Right lobe of liver (tissue), 6 donors: Measurements from ENCODE around the gene TIPIN. TPM values are rescaled to one million over a fixed set of nuclear protein-coding genes. Genes with fewer than 3 reads are reported as not detected.
A peak's percentile ranks its signal among the peaks of the same experiment; 100 is the strongest.

Source experiments
- ATAC-seq, 4 donors: fragments of 200-7000 bp; cut with Tn5 transposase; one replicate each; pipeline ENCODE4 v1.9.1; 2020; ENCODE audit warnings: mild to moderate bottlenecking in 4 of 4, moderate library complexity in 4 of 4
- DNase-seq, 3 donors: peaks; one replicate each; pipeline ENCODE4 v3.0.0-alpha.2; 2020
- H3K27ac ChIP-seq, 3 donors: fragments of 200-600 bp; one replicate each; pipeline ENCODE4 v1.8.0; 2022
- H3K27me3 ChIP-seq, 2 donors: fragments of 200-600 bp; one replicate each; pipeline ENCODE4 v1.8.0; 2022
- H3K36me3 ChIP-seq, 4 donors: fragments of 200-600 bp; sonication (generic) in 1 of 4; one replicate each; pipeline versions ENCODE4 v1.5.1 to v1.8.0; 2017 to 2022; ENCODE audit warnings: control low read depth in 1 of 4
- H3K4me1 ChIP-seq, 4 donors: fragments of 200-600 bp; sonication (generic) in 1 of 4; one replicate each; pipeline versions ENCODE4 v1.5.1 to v1.8.0; 2017 to 2022; ENCODE audit warnings: control low read depth in 1 of 4
- H3K4me3 ChIP-seq, 3 donors: fragments of 200-600 bp; one replicate each; pipeline ENCODE4 v1.8.0; 2022
- H3K9me3 ChIP-seq, 4 donors: fragments of 200-600 bp; sonication (generic) in 1 of 4; one replicate each; pipeline versions ENCODE4 v1.5.1 to v1.8.0; 2017 to 2022; ENCODE audit warnings: control low read depth in 1 of 4
- CTCF ChIP-seq, 4 donors: fragments of 200-600 bp in 3 of 4; fragments of 450-650 bp in 1 of 4; IDR thresholded peaks; one replicate each; pipeline versions ENCODE4 v1.5.1 to v1.8.0; 2016 to 2022; ENCODE audit warnings: antibody characterized with exemption in 4 of 4, mild to moderate bottlenecking in 2 of 4
- POLR2A ChIP-seq: fragments of 450-650 bp; IDR thresholded peaks from one replicate; pipeline ENCODE4 v1.6.1; 2017; ENCODE audit warnings: antibody characterized with exemption, mild to moderate bottlenecking
- WGBS: methylation state at CpG from one replicate; pipeline ENCODE4 v1.1.6; 2018; ENCODE audit warnings: low coverage, low lambda C conversion rate; ENCODE audit not compliant: insufficient coverage; ENCODE audit errors: missing lambda C conversion rate; 5-methylcytosine and 5-hydroxymethylcytosine counted together
- intact Hi-C, 2 donors: fragments of 100-400 bp; cut with DNase I; formaldehyde crosslinking; loops; one replicate each; pipeline versions ENCODE4 v1.11.2 to v1.14.1; 2022
- total RNA-seq, 6 experiments: library from RNA; depleted of rRNA in 2 of 6; stranded (reverse); fragments of >200 nt in 2 of 6; fragmentation: NEBNext Ultra II Directional in 3 of 6; extraction: Animal tissue kit (Norgen Biotek cat#: 25700) in 3 of 6; gene quantifications; one replicate each; pipeline versions ENCODE4 v1.1.0 to v1.2.4, GENCODE V29; 2016 to 2023
- donor health status: DM: no; HTN: yes; CAD: no.
- donor health status: DM: no; HTN: no; CAD: no.
- donor health status: DM: no; HTN: no; CAD: no.
- donor health status: DM: no; HTN: yes; CAD: no.
- donor health status: DM: no; HTN: yes; CAD: no.

The TIPIN gene
- total RNA-seq, 6 experiments from 2014 or later = 2.4 to 5.1 (median 2.9) TPM

GRCh38 chr15:66390678-66391077 is 34.2 kb upstream of the TIPIN start:
- intact Hi-C loops = no loop called here
- Histone ChIP-seq H3K36me3 (no peaks in the 10 kb centered on the region), H3K4me1 (peaks cover 0 to 24% (median 4%) of the 10 kb centered on the region in 4 donors), H3K27ac (no peak overlapping the region), H3K9me3 (no peaks in the 10 kb centered on the region), H3K4me3 (no peak overlapping the region), H3K27me3 (no peaks in the 10 kb centered on the region)
- no peak for TF ChIP-seq POLR2A
- no peak for TF ChIP-seq CTCF (IDR thresholded peaks at IDR 0.05)
- DNase-seq (no peak), ATAC-seq (no peak)
- 50% methylated on average over 1 of the region's 1 CpG for WGBS

- intact Hi-C loops = loop anchor here (10.0 kb wide), 1 partner anchor 105 kb away; the partner anchor contains the start of gene SNAPC5 (in 2 of the 2)
- Histone ChIP-seq H3K27ac (no peak overlapping the region), H3K27me3 (no peaks in the 10 kb centered on the region), H3K9me3 (no peaks in the 10 kb centered on the region), H3K36me3 (no peaks in the 10 kb centered on the region), H3K4me1 (peaks cover 0 to 25% (median 4%) of the 10 kb centered on the region in 4 donors), H3K4me3 (no peak overlapping the region)
- ATAC-seq (no peak), DNase-seq (no peak)
- TF ChIP-seq POLR2A = no peak
- TF ChIP-seq CTCF (IDR thresholded peaks at IDR 0.05) = no peak
These were observed 33.4 kb upstream of the TIPIN start for GRCh38 chr15:66389859-66390381.

- intact Hi-C loops = loop anchor here (10.0 kb wide), 1 partner anchor 106 kb away; the partner anchor contains the start of gene SNAPC5 (in 2 of the 2)
- 86% methylated on average over 13 of the region's 14 CpGs for WGBS
These were observed 32.8 kb upstream of the TIPIN start for GRCh38 chr15:66389098-66389858.

GRCh38 chr15:66388576-66388975 is 32.1 kb upstream of the TIPIN start:
- TF ChIP-seq CTCF (IDR thresholded peaks at IDR 0.05) (no peak), POLR2A (no peak)
- Histone ChIP-seq H3K27ac (no peak overlapping the region), H3K36me3 (no peaks in the 10 kb centered on the region), H3K27me3 (no peaks in the 10 kb centered on the region), H3K4me1 (peaks cover 0 to 25% (median 4%) of the 10 kb centered on the region in 4 donors), H3K4me3 (peak overlapping the region in 1 of 3 donors; percentile 88), H3K9me3 (no peaks in the 10 kb centered on the region)
- intact Hi-C loops = loop anchor here (10.0 kb wide), 1 partner anchor 106 kb away; the partner anchor contains the start of gene SNAPC5 (in 2 of the 2)
- ATAC-seq = no peak
- DNase-seq = no peak
- 59% methylated on average over 3 of the region's 5 CpGs for whole genome bisulfite sequencing

More at GRCh38 chr15:66389098-66389858, 32.8 kb upstream of the TIPIN start:
- no peaks in the 10 kb centered on the region for H3K27me3 ChIP-seq
- no peak overlapping the region for H3K27ac ChIP-seq
- no peaks in the 10 kb centered on the region for H3K9me3 ChIP-seq
- DNase-seq = no peak
- no peak for ATAC-seq
- peaks cover 0 to 25% (median 4%) of the 10 kb centered on the region in 4 donors for H3K4me1 ChIP-seq
- H3K4me3 ChIP-seq = no peak overlapping the region
- H3K36me3 ChIP-seq = no peaks in the 10 kb centered on the region
- no peak for TF ChIP-seq POLR2A
- TF ChIP-seq CTCF (IDR thresholded peaks at IDR 0.05) = no peak
